HCT116 (cell line): Measurements from ENCODE around the gene ATP13A5. TPM values are rescaled to one million over a fixed set of nuclear protein-coding genes. Genes with fewer than 3 reads are reported as not detected.

ENCODE experiments used
- ATAC-seq: fragments of 200-7000 bp; cut with Tn5 transposase; 2 replicates; pipeline ENCODE4 v1.9.1; 2020; ENCODE audit warnings: mild to moderate bottlenecking, moderate library complexity
- BruUV-seq: library from RNA; stranded (reverse); fragments of 400-500 nt; replicated peaks from 2 replicates; lab custom pipeline; 2021; lab: Mats Ljungman, UMichigan
- CTCF ChIA-PET: fragments of 300-600 bp; sonication (Branson Sonifier 250); formaldehyde crosslinking; loops from one replicate; lab custom pipeline; 2021; ENCODE audit warnings: antibody characterized with exemption; lab: Charles Lee
- POLR2A ChIA-PET: fragments of 300-600, 350-600 bp; sonication (Branson Sonifier 250); formaldehyde crosslinking; loops from one replicate; lab custom pipeline; 2021; ENCODE audit warnings: antibody characterized with exemption; lab: Charles Lee
- RAD21 ChIA-PET, 2 experiments: fragments of 300-600 bp; sonication (Branson Sonifier 250); formaldehyde crosslinking; loops; one replicate each; lab custom pipeline; 2023; ENCODE audit warnings: low total read pairs in 2 of 2; ENCODE audit not compliant: uncharacterized antibody in 2 of 2, unreplicated experiment in 2 of 2, low non-redundant PET in 1 of 2; lab: Charles Lee
- DNase-seq: peaks from one replicate; pipeline ENCODE4 v3.0.0-alpha.2; 2010; ENCODE audit warnings: low read depth, low spot score
- H2AFZ ChIP-seq: fragments of 200-600 bp; shearing (Covaris generic), sonication (generic); 2 replicates; pipeline ENCODE4 v1.6.1; 2017; ENCODE audit warnings: low read depth, mixed run types, mixed read lengths, antibody characterized with exemption, low read length; ENCODE audit not compliant: poor library complexity, severe bottlenecking
- H3K27ac ChIP-seq: 2 replicates; pipeline ENCODE4 v1.5.1; 2012; ENCODE audit warnings: low read depth, low read length
- H3K27me3 ChIP-seq: fragments of 200-600 bp; sonication (generic); 2 replicates; pipeline ENCODE4 v1.6.1; 2016; ENCODE audit warnings: mixed run types, low read length, mixed read lengths; ENCODE audit not compliant: insufficient read depth
- H3K36me3 ChIP-seq, 2 experiments: fragments of 200-500 bp in 1 of 2; fragments of 200-600 bp in 1 of 2; sonication (Bioruptor generic) in 1 of 2; sonication (generic) in 1 of 2; 2 replicates each; pipeline versions ENCODE4 v1.5.1 to v1.6.1; 2014 to 2016; ENCODE audit warnings: low read length in 2 of 2, inconsistent platforms in 1 of 2, mixed read lengths in 1 of 2, mixed run types in 1 of 2; ENCODE audit not compliant: insufficient read depth in 2 of 2, control insufficient read depth in 1 of 2
- H3K4me1 ChIP-seq, 2 experiments: fragments of 200-600 bp in 1 of 2; sonication (generic) in 1 of 2; 2 replicates each; pipeline versions ENCODE4 v1.5.1 to v1.6.1; 2012 to 2017; ENCODE audit warnings: low read length in 2 of 2, inconsistent platforms in 1 of 2, mild to moderate bottlenecking in 1 of 2, mixed read lengths in 1 of 2, mixed run types in 1 of 2, moderate library complexity in 1 of 2; ENCODE audit not compliant: insufficient read depth in 2 of 2, control insufficient read depth in 1 of 2
- H3K4me2 ChIP-seq: fragments of 200-600 bp; sonication (generic); 2 replicates; pipeline ENCODE4 v1.6.1; 2017; ENCODE audit warnings: mixed run types, low read length, mixed read lengths
- H3K4me3 ChIP-seq, 2 experiments: fragments of 200-600 bp in 1 of 2; sonication (generic) in 1 of 2; replicated peaks in 1 of 2; 2 replicates each; pipeline ENCODE4 v1.5.1; 2011 to 2016; ENCODE audit warnings: low read length in 2 of 2, control low read depth in 1 of 2, low read depth in 1 of 2, mild to moderate bottlenecking in 1 of 2, mixed read lengths in 1 of 2, mixed run types in 1 of 2
- H3K79me2 ChIP-seq: fragments of 200-600 bp; sonication (generic); 2 replicates; pipeline ENCODE4 v1.6.1; 2017; ENCODE audit warnings: mild to moderate bottlenecking, mixed run types, low read length, moderate library complexity, mixed read lengths; ENCODE audit not compliant: insufficient read depth
- H3K9ac ChIP-seq: fragments of 200-600 bp; sonication (generic); 2 replicates; pipeline ENCODE4 v1.6.1; 2016; ENCODE audit warnings: low read length, mixed read lengths
- H3K9me2 ChIP-seq: fragments of 200-600 bp; sonication (generic), shearing (Covaris generic); 2 replicates; pipeline ENCODE4 v1.6.1; 2017; ENCODE audit warnings: mixed run types, mild to moderate bottlenecking, moderate library complexity; ENCODE audit not compliant: insufficient read depth
- H3K9me3 ChIP-seq, 2 experiments: fragments of 200-500 bp in 1 of 2; fragments of 200-600 bp in 1 of 2; sonication (Bioruptor generic) in 1 of 2; sonication (generic) in 1 of 2; 2 replicates each; pipeline ENCODE4 v1.6.1; 2014 to 2017; ENCODE audit warnings: low read length in 2 of 2, mixed read lengths in 2 of 2, inconsistent platforms in 1 of 2, low read depth in 1 of 2, mild to moderate bottlenecking in 1 of 2, mixed run types in 1 of 2, moderate library complexity in 1 of 2; ENCODE audit not compliant: control insufficient read depth in 1 of 2, insufficient read depth in 1 of 2
- H4K20me1 ChIP-seq: fragments of 200-600 bp; sonication (generic), shearing (Covaris generic); 2 replicates; pipeline ENCODE4 v1.6.1; 2017; ENCODE audit warnings: mixed run types, mild to moderate bottlenecking, moderate library complexity; ENCODE audit not compliant: insufficient read depth
- ATF3 ChIP-seq: IDR thresholded peaks from 2 replicates; pipeline ENCODE4 v1.6.1; 2012
- ELF1 ChIP-seq: IDR thresholded peaks from 2 replicates; pipeline ENCODE4 v1.6.1; 2012; ENCODE audit warnings: low read depth, borderline replicate concordance
- EZH2 ChIP-seq: fragments of 200-600 bp; sonication (generic); IDR thresholded peaks from 2 replicates; pipeline ENCODE4 v1.6.1; 2017; ENCODE audit warnings: antibody characterized with exemption, mixed run types
- EZH2phosphoT487 ChIP-seq: fragments of 200-600 bp; IDR thresholded peaks from 2 replicates; pipeline ENCODE4 v1.6.1; 2018; ENCODE audit warnings: antibody characterized with exemption, borderline replicate concordance
- FOSL1 ChIP-seq: IDR thresholded peaks from 2 replicates; pipeline ENCODE4 v1.6.1; 2012; ENCODE audit warnings: low read depth
- POLR2A ChIP-seq: IDR thresholded peaks from 2 replicates; pipeline ENCODE4 v1.7.0; 2011; ENCODE audit warnings: borderline replicate concordance; ENCODE audit not compliant: insufficient read depth, insufficient read length; ENCODE audit errors: extremely low read depth
- POLR2AphosphoS5 ChIP-seq: IDR thresholded peaks from 2 replicates; pipeline ENCODE4 v1.6.1; 2011; ENCODE audit warnings: mild to moderate bottlenecking, low read depth, low read length, moderate library complexity
- RAD21 ChIP-seq: IDR thresholded peaks from 2 replicates; pipeline ENCODE4 v1.6.1; 2012; ENCODE audit warnings: low read depth, mild to moderate bottlenecking
- SIN3A ChIP-seq: IDR thresholded peaks from 2 replicates; pipeline ENCODE4 v1.6.1; 2012; ENCODE audit warnings: low read depth
- SRF ChIP-seq: IDR thresholded peaks from 2 replicates; pipeline ENCODE4 v1.6.1; 2012; ENCODE audit warnings: low read depth
- YY1 ChIP-seq: IDR thresholded peaks from 2 replicates; pipeline ENCODE4 v1.6.1; 2011; ENCODE audit warnings: low read length, low read depth, moderate library complexity, mild to moderate bottlenecking; ENCODE audit not compliant: insufficient replicate concordance; ENCODE audit errors: extremely low read depth
- ZNF274 ChIP-seq: fragments of 200-500 bp; sonication (Bioruptor generic); IDR thresholded peaks from 2 replicates; pipeline ENCODE4 v1.6.1; 2014; ENCODE audit warnings: mild to moderate bottlenecking, low read depth, low read length, inconsistent platforms
- intact Hi-C: fragments of 100-400 bp; cut with micrococcal nuclease; formaldehyde crosslinking; loops from 2 replicates; pipeline ENCODE4 v1.10.0; 2022
- total RNA-seq: library from RNA; stranded (reverse); gene quantifications from one replicate; pipeline ENCODE4 v1.2.1, GENCODE V29; 2021; ENCODE audit not compliant: unreplicated experiment
- TF ChIP-seq, protein P1 (sequence below): IDR thresholded peaks from 2 replicates; pipeline ENCODE4 v1.6.1; 2012
- TF ChIP-seq, protein P2 (sequence below), 3 experiments: fragments of 200-600 bp in 1 of 3; sonication (generic) in 1 of 3; IDR thresholded peaks in 2 of 3; conservative IDR thresholded peaks in 1 of 3; 2 replicates each; pipeline ENCODE4 v1.5.1; 2012 to 2017; ENCODE audit warnings: low read depth in 2 of 3, low read length in 2 of 3, antibody characterized with exemption in 1 of 3, borderline replicate concordance in 1 of 3, control low read depth in 1 of 3, mild to moderate bottlenecking in 1 of 3, mixed read lengths in 1 of 3, mixed run types in 1 of 3, moderate library complexity in 1 of 3; ENCODE audit not compliant: insufficient read depth in 1 of 3

Gene ATP13A5
- total RNA-seq, 1 experiment from 2014 or later: not detected

GRCh38 chr3:193407688-193408087 is 29.1 kb upstream of the ATP13A5 start (continued):
- no peak for TF ChIP-seq EZH2phosphoT487

- Histone ChIP-seq H3K4me1 (no peaks in the 10 kb centered on the region), H4K20me1 (no peaks in the 10 kb centered on the region), H3K27me3 (peaks cover 46% of the 10 kb centered on the region), H3K79me2 (no peaks in the 10 kb centered on the region), H3K4me3 (no peak overlapping the region), H3K27ac (no peak overlapping the region), H3K9me2 (no peaks in the 10 kb centered on the region), H3K9ac (no peak overlapping the region), H3K36me3 (no peaks in the 10 kb centered on the region), H3K9me3 (no peaks in the 10 kb centered on the region), H2AFZ (no peak overlapping the region), H3K4me2 (no peak overlapping the region)
- POLR2A ChIA-PET: no interaction called here
- intact Hi-C loops: no loop called here
- CTCF ChIA-PET: no interaction called here
- 0 out of 2 replicates have a peak, but pooled peaks have one; percentile 30 for ATAC-seq
- DNase-seq: no peak
- BruUV-seq: no TSS peak
- RAD21 ChIA-PET: no interaction called here
- TF ChIP-seq FOSL1 (no peak), ATF3 (no peak), POLR2AphosphoS5 (no peak), RAD21 (no peak), ZNF274 (no peak), ELF1 (no peak), SIN3A (no peak), SRF (no peak), EZH2 (no peak), YY1 (no peak), POLR2A (no peak)
- TF ChIP-seq, protein P1, sequence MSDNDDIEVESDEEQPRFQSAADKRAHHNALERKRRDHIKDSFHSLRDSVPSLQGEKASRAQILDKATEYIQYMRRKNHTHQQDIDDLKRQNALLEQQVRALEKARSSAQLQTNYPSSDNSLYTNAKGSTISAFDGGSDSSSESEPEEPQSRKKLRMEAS: no peak
- TF ChIP-seq, protein P2, sequence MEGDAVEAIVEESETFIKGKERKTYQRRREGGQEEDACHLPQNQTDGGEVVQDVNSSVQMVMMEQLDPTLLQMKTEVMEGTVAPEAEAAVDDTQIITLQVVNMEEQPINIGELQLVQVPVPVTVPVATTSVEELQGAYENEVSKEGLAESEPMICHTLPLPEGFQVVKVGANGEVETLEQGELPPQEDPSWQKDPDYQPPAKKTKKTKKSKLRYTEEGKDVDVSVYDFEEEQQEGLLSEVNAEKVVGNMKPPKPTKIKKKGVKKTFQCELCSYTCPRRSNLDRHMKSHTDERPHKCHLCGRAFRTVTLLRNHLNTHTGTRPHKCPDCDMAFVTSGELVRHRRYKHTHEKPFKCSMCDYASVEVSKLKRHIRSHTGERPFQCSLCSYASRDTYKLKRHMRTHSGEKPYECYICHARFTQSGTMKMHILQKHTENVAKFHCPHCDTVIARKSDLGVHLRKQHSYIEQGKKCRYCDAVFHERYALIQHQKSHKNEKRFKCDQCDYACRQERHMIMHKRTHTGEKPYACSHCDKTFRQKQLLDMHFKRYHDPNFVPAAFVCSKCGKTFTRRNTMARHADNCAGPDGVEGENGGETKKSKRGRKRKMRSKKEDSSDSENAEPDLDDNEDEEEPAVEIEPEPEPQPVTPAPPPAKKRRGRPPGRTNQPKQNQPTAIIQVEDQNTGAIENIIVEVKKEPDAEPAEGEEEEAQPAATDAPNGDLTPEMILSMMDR (IDR thresholded peaks at IDR 0.05 in 2 of 3, conservative IDR thresholded peaks at IDR 0.05 in 1 of 3; ENCODE audit: borderline replicate concordance in 1 of 3, insufficient read depth in 1 of 3, low read depth in 2 of 3, low read length in 2 of 3): no peak
Observed at GRCh38 chr3:193407112-193407511, 28.6 kb upstream of the ATP13A5 start.
